Chondrocyte (in vitro differentiated cells): ENCODE measurements around the gene ATF6B. TPM values are rescaled to one million over a fixed set of nuclear protein-coding genes. Genes with fewer than 3 reads are reported as not detected.

Source experiments
- DNase-seq: peaks from one replicate; pipeline ENCODE4 v3.0.0; 2021; ENCODE audit warnings: mixed read lengths, low spot score
- H3K27ac Mint-ChIP-seq: one replicate; pipeline ENCODE4 v1.8.0; 2021; ENCODE audit warnings: mild to moderate bottlenecking, moderate library complexity, mixed read lengths; ENCODE audit not compliant: unreplicated experiment
- H3K27me3 Mint-ChIP-seq: 2 replicates; pipeline ENCODE4 v1.8.0; 2021; ENCODE audit warnings: low read depth, mixed read lengths
- H3K36me3 Mint-ChIP-seq: 2 replicates; pipeline ENCODE4 v1.8.0; 2021; ENCODE audit warnings: low read depth, mixed read lengths
- H3K4me1 Mint-ChIP-seq: 2 replicates; pipeline ENCODE4 v1.8.0; 2021; ENCODE audit warnings: low read depth, mild to moderate bottlenecking, mixed read lengths
- H3K4me3 Mint-ChIP-seq: one replicate; pipeline ENCODE4 v1.8.0; 2021; ENCODE audit warnings: mild to moderate bottlenecking, moderate library complexity, mixed read lengths; ENCODE audit not compliant: unreplicated experiment
- H3K9me3 Mint-ChIP-seq: 2 replicates; pipeline ENCODE4 v1.8.0; 2021; ENCODE audit warnings: low read depth, mixed read lengths
- total RNA-seq: library from RNA; stranded (reverse); gene quantifications from 3 replicates; pipeline ENCODE4 v1.2.1, GENCODE V29; 2021
- TF ChIP-seq, protein P1 (sequence below): fragments of 200-600 bp; sonication (generic); IDR thresholded peaks from 2 replicates; pipeline ENCODE4 v1.5.0; 2021; ENCODE audit warnings: antibody characterized with exemption, mild to moderate bottlenecking, moderate library complexity

ATF6B gene
- total RNA-seq, 1 donor from 2014 or later: 68.0 TPM

DNA sequence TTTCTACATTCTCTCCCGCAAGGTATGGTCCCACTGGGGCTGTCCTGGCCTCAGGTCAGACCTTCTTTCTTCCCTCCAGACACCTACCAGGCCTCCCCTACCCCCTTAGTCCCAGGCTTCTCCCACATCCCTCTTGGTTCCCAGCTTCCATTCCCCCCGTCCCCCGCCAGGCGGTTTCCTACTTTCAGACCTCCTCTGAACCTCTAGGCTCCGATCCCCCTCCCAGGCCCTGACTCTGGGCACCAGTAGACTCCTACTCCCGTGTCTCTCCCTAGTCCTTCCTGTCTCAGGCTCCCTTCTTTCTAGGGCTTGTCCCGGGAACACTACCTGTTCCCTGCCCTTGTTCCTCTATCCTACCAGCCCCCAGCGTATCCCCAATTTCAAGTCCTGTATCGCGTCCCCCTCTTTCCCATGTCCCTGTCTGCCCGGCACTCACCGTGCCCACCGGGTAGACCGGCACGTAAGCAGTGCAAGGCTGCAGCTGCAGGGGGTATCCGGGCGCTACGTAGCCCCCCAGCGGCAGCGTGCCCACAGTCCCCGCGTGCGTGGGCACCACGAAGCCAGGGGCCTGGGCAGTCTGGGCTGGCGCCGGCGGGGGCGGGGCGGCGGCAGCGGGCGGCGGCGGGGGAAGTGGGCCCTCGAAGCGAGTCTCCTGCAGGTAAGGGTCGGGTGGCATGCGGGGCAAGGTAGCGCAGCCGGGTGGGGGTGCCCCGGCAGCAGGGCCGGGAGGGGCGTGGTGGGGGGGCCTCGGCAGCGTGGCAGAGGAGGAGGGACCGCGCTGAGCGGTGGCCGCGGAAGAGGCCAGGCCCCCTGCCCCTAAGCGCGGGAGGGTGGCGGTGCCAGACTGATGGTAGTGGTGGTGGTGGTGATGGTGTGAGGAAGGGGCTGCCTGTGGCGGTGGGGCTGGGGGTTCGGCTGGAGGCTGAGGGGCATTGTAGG is 22.2 kb upstream of the ATF6B start:
- DNase-seq: no peak
- Mint-ChIP-seq H3K36me3 (no peaks in the 10 kb centered on the region), H3K4me1 (peaks cover 38% of the 10 kb centered on the region), H3K27ac (no peak overlapping the region), H3K27me3 (no peaks in the 10 kb centered on the region), H3K9me3 (no peaks in the 10 kb centered on the region), H3K4me3 (no peak overlapping the region)
- TF ChIP-seq, protein P1, sequence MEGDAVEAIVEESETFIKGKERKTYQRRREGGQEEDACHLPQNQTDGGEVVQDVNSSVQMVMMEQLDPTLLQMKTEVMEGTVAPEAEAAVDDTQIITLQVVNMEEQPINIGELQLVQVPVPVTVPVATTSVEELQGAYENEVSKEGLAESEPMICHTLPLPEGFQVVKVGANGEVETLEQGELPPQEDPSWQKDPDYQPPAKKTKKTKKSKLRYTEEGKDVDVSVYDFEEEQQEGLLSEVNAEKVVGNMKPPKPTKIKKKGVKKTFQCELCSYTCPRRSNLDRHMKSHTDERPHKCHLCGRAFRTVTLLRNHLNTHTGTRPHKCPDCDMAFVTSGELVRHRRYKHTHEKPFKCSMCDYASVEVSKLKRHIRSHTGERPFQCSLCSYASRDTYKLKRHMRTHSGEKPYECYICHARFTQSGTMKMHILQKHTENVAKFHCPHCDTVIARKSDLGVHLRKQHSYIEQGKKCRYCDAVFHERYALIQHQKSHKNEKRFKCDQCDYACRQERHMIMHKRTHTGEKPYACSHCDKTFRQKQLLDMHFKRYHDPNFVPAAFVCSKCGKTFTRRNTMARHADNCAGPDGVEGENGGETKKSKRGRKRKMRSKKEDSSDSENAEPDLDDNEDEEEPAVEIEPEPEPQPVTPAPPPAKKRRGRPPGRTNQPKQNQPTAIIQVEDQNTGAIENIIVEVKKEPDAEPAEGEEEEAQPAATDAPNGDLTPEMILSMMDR: no peak

DNA sequence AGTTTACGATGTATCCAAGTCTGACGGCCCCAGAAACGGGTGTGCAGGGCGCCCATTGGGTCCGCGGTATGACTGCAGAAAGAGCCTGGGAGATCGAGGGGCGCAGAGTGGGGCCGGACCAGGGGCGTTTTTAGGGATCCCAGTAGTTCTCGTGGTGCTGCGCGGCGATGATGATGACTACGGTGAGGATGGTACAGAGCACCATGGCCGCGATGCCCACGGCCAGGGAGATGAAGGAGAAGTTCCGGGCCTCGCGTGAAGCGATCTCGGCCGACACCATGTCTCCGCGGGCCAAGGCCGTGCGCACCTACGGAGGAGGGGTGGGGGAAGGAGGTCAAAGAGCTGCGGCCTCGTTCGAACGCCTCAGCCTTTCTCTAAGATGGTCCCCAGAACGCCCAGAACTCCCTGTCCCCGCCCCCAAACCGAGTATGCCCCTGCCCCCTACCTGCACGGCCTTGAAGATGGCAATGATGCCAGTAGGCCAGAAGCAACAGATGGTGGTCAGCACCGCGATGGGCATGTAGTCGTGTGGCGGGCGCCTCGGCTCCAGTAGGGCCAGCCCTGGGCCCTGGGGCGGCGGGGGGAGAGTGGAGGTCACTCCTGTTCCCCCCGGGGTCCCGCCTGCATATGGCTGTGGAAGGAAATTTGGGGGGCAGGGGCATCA is 21.2 kb upstream of the ATF6B start:
- TF ChIP-seq, protein P1: no peak
- no peak for DNase-seq
- no peaks in the 10 kb centered on the region for H3K36me3 Mint-ChIP-seq
- no peaks in the 10 kb centered on the region for H3K27me3 Mint-ChIP-seq
- H3K4me3 Mint-ChIP-seq: no peak overlapping the region
- H3K9me3 Mint-ChIP-seq: no peaks in the 10 kb centered on the region
- no peak overlapping the region for H3K27ac Mint-ChIP-seq
- H3K4me1 Mint-ChIP-seq: peaks cover 30% of the 10 kb centered on the region

DNA sequence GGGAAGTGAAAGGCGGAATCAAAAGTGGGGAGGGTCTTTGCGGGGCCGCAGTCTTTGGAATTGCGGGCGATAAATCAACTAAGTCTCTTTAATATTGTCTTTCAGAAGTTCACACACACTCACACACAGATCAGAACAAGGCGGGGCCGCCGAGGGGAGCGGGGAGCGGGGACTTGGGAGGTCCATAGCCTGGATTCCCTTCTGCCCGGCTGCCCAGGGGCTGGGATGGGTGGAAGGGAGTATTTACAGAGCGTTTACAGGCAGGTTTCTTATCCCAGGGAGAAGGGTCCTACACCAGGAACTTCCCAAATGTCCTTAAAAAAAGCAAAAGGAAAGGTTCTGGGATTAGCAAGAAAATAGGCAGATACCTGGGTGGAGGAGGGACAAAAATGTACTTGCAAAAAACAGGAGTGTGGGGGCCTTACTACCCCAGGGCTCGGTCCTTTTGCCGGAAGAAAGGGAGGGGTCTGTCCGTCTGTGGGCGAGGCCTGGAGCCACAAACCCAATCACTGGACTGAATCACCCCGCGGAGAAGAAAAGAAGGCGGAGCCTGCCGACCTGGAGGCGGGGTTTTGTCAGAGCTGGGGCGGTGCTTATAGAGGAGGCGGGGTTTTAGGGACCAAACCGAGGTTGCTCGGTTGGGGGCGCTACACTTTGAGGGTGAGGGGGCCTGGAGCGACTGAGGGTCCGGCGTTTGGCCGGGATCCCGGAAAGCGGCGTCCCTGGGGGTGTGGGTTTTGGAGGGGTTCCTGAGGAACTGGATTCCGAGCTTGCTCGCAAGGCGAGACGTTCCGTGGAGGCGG is 20.4 kb upstream of the ATF6B start:
- TF ChIP-seq, protein P1: no peak
- H3K27me3 Mint-ChIP-seq: no peaks in the 10 kb centered on the region
- peaks cover 27% of the 10 kb centered on the region for H3K4me1 Mint-ChIP-seq
- H3K9me3 Mint-ChIP-seq: no peaks in the 10 kb centered on the region
- no peaks in the 10 kb centered on the region for H3K36me3 Mint-ChIP-seq
- H3K4me3 Mint-ChIP-seq: no peak overlapping the region
- DNase-seq: no peak
- H3K27ac Mint-ChIP-seq: no peak overlapping the region

DNA sequence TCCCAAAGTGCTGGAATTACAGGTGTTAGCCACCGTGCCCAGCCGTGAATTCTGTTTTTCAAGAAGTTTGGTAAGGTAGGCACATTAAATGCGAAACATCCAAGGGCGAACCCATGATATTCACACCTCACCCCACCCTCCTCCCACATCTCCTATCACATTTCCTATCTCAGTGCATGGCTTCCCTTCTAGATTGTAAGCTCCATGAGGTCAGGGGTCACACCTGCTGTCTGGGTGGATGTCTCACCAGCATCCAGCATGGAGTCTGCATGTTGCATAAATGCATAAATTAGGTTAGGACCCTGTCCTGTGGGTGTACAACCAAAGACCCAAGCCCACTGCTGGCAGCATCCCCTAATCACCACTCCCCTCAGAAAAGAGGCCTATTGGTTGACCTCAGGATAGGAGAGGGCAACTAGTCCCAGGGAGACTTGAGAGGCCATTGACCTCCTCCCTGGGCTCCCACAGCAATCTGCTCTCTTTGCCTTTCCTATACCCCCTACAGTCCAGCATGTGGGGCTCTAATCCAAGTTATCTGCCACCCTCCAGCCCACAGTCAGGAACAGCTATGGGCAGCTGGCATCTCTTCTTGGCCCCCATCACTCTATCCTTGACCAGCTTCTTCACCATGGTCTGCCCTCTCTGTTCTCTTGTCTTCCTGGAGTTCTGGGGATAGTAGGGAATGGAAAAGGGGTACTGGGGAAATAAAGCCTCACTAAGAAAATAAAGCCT is 19.5 kb upstream of the ATF6B start:
- H3K9me3 Mint-ChIP-seq: no peaks in the 10 kb centered on the region
- no peaks in the 10 kb centered on the region for H3K36me3 Mint-ChIP-seq
- H3K27me3 Mint-ChIP-seq: no peaks in the 10 kb centered on the region
- H3K4me1 Mint-ChIP-seq: peaks cover 21% of the 10 kb centered on the region
- no peak overlapping the region for H3K27ac Mint-ChIP-seq
- no peak for DNase-seq
- H3K4me3 Mint-ChIP-seq: no peak overlapping the region
- TF ChIP-seq, protein P1: no peak
